Lower lobe of right lung (tissue), 2 donors: Measurements from ENCODE around the gene CDK15. TPM values are rescaled to one million over a fixed set of nuclear protein-coding genes. Genes with fewer than 3 reads are reported as not detected.
"Not testable (repeated sequence)": the region's sequence is repeated elsewhere in the genome, so short reads cannot be mapped to it uniquely, and the experiment has no call there.

Experiments used
- ATAC-seq, 2 donors: fragments of 200-7000 bp; cut with Tn5 transposase; one replicate each; pipeline ENCODE4 v1.9.1; 2020 to 2022; ENCODE audit warnings: mild to moderate bottlenecking in 2 of 2, moderate library complexity in 2 of 2
- DNase-seq: peaks from one replicate; pipeline ENCODE4 v3.0.0-alpha.2; 2020
- H3K27ac ChIP-seq: fragments of 200-600 bp; one replicate; pipeline ENCODE4 v1.8.0; 2022
- H3K27me3 ChIP-seq: fragments of 200-600 bp; one replicate; pipeline ENCODE4 v1.8.0; 2022; ENCODE audit warnings: low read depth
- H3K36me3 ChIP-seq: fragments of 200-600 bp; one replicate; pipeline ENCODE4 v1.8.0; 2022; ENCODE audit warnings: mild to moderate bottlenecking
- H3K4me1 ChIP-seq: fragments of 200-600 bp; one replicate; pipeline ENCODE4 v1.8.0; 2022
- H3K4me3 ChIP-seq: fragments of 200-600 bp; one replicate; pipeline ENCODE4 v1.8.0; 2022; ENCODE audit warnings: mild to moderate bottlenecking
- H3K9me3 ChIP-seq: fragments of 200-600 bp; one replicate; pipeline ENCODE4 v1.8.0; 2022
- CTCF ChIP-seq: fragments of 200-600 bp; IDR thresholded peaks from one replicate; pipeline ENCODE4 v1.8.0; 2022; ENCODE audit warnings: antibody characterized with exemption, mild to moderate bottlenecking
- intact Hi-C: fragments of 100-400 bp; cut with DNase I; formaldehyde crosslinking; loops from one replicate; pipeline ENCODE4 v1.11.0; 2022
- long read RNA-seq: library from polyadenylated mRNA; unstranded; transcript quantifications from one replicate; pipeline ENCODE4 v2.0.0, GENCODE V29; 2021
- total RNA-seq: library from RNA; stranded (reverse); fragmentation: NEBNext Ultra II Directional; extraction: Animal tissue kit (Norgen Biotek cat#: 25700); gene quantifications from one replicate; pipeline ENCODE4 v1.2.1, GENCODE V29; 2021
- donor health status: DM: no; HTN: yes; CAD: no; lungs with severe emphysema.

The CDK15 gene
- 4.5 TPM for total RNA-seq
- long read RNA-seq, partial matches to known transcripts: 0 of 4 reads
- long read RNA-seq, other reads (novel, unspliced or antisense): 3 of 4 reads

GRCh38 chr2:201806442-201807170 is at the start of gene CDK15:
Gene CDK15, plus strand, starts transcription at chr2:201806537. Its CDS starts 128 bp downstream, at chr2:201806665.
- Histone ChIP-seq H3K27ac (peak within 1 kb of the TSS; percentile 6), H3K9me3 (no peaks in the 10 kb centered on the region), H3K4me3 (no peak within 1 kb of the TSS), H3K27me3 (no peaks in the 10 kb centered on the region), H3K36me3 (no peaks in the 10 kb centered on the region), H3K4me1 (peaks cover 6% of the 10 kb centered on the region)
- ATAC-seq: no peak
- DNase-seq: no peak
- no peak for TF ChIP-seq CTCF
- intact Hi-C loops: no loop called here

GRCh38 chr2:201758234-201758633 is 48.1 kb upstream of the CDK15 start:
- TF ChIP-seq CTCF: no peak
- peaks cover 58% of the 10 kb centered on the region for H3K36me3 ChIP-seq
- H3K9me3 ChIP-seq: no peaks in the 10 kb centered on the region
- no peak overlapping the region for H3K27ac ChIP-seq
- no peak overlapping the region for H3K4me3 ChIP-seq
- H3K4me1 ChIP-seq: no peaks in the 10 kb centered on the region
- intact Hi-C loops: no loop called here
- no peak for DNase-seq
- no peak for ATAC-seq
- H3K27me3 ChIP-seq: no peaks in the 10 kb centered on the region

GRCh38 chr2:201758873-201759272 is 47.5 kb upstream of the CDK15 start:
- no peak for TF ChIP-seq CTCF
- H3K36me3 ChIP-seq: peaks cover 63% of the 10 kb centered on the region
- no peak overlapping the region for H3K4me3 ChIP-seq
- intact Hi-C loops: no loop called here
- DNase-seq (no peak), ATAC-seq (no peak)
- H3K9me3 ChIP-seq: no peaks in the 10 kb centered on the region
- H3K27me3 ChIP-seq: no peaks in the 10 kb centered on the region
- H3K27ac ChIP-seq: no peak overlapping the region
- H3K4me1 ChIP-seq: no peaks in the 10 kb centered on the region

GRCh38 chr2:201759567-201759966 is 46.8 kb upstream of the CDK15 start:
- DNase-seq (no peak), ATAC-seq (no peak)
- TF ChIP-seq CTCF: no peak
- no peak overlapping the region for H3K27ac ChIP-seq
- intact Hi-C loops: no loop called here
- H3K9me3 ChIP-seq: no peaks in the 10 kb centered on the region
- H3K4me3 ChIP-seq: no peak overlapping the region
- peaks cover 56% of the 10 kb centered on the region for H3K36me3 ChIP-seq
- no peaks in the 10 kb centered on the region for H3K4me1 ChIP-seq
- H3K27me3 ChIP-seq: no peaks in the 10 kb centered on the region

- Histone ChIP-seq H3K4me3 (no peak overlapping the region), H3K36me3 (peaks cover 69% of the 10 kb centered on the region), H3K4me1 (no peaks in the 10 kb centered on the region), H3K27me3 (no peaks in the 10 kb centered on the region), H3K27ac (no peak overlapping the region), H3K9me3 (no peaks in the 10 kb centered on the region)
- no peak for TF ChIP-seq CTCF
- intact Hi-C loops: no loop called here
- no peak for ATAC-seq
- no peak for DNase-seq
These were observed 45.2 kb upstream of the CDK15 start for GRCh38 chr2:201761101-201761500.

- H3K4me3 ChIP-seq, H3K27me3 ChIP-seq, H3K27ac ChIP-seq, H3K9me3 ChIP-seq, ATAC-seq, intact Hi-C loops, H3K4me1 ChIP-seq, DNase-seq: not testable (repeated sequence)
- peaks cover 58% of the 10 kb centered on the region for H3K36me3 ChIP-seq
These were observed 41.9 kb upstream of the CDK15 start for GRCh38 chr2:201764469-201764868.
